ENCODE results near the gene CTAGE1. TPM values are rescaled to one million over a fixed set of nuclear protein-coding genes. Genes with fewer than 3 reads are reported as not detected.

The CTAGE1 gene
- total and polyA plus RNA-seq, 10 of the 15 experiments (the other 5 are each of a cell fraction or from before 2014, with no cell fraction given) = 0.01 TPM; not detected in 9

- RAD21 ChIA-PET (ENCODE audit: unreplicated experiment) = no interaction called here
- intact Hi-C loops (cut with micrococcal nuclease; ENCODE audit: unreplicated experiment) = no loop called here
- no peaks in the 10 kb centered on the region for H3K27me3 ChIP-seq (replicated peaks in 1 of 2; ENCODE audit: control insufficient read depth in 2 of 2, insufficient read depth in 2 of 2, low read length in 1 of 2)
- no peak for TF ChIP-seq ATF7 (IDR thresholded peaks at IDR 0.05; ENCODE audit: low read depth)
- TF ChIP-seq WRNIP1 (IDR thresholded peaks at IDR 0.05; ENCODE audit: borderline replicate concordance, low read depth, low read length) = no peak
- no peak for TF ChIP-seq SRF (IDR thresholded peaks at IDR 0.05; ENCODE audit: low read depth in 2 of 2, low read length in 2 of 2)
- TF ChIP-seq KAT2A (conservative IDR thresholded peaks at IDR 0.05; ENCODE audit: control insufficient read depth, low read depth, low read length) = no peak
- no peak for TF ChIP-seq BCLAF1 (IDR thresholded peaks at IDR 0.05)
- no peak for TF ChIP-seq ZBTB11 (CRISPR knock-in tag; IDR thresholded peaks at IDR 0.05)
- TF ChIP-seq SREBF1 (IDR thresholded peaks at IDR 0.05; ENCODE audit: low read length) = no peak
- WGBS (ENCODE audit: insufficient coverage, insufficient replicate concordance, low lambda C conversion rate, missing lambda C conversion rate) = 75% methylated on average over 5 of the region's 5 CpGs
- no peaks in the 10 kb centered on the region for H3K9me3 ChIP-seq (replicated peaks; ENCODE audit: control insufficient read depth, insufficient read depth, low read length)
- no peak for FAIRE-seq
- CTCF ChIA-PET = interaction anchor here (0.9 kb wide), 1 partner anchor 55 kb away, joined by 3 read pairs; no protein-coding TSS in a partner anchor
- POLR2A ChIA-PET = no interaction called here
- no peak overlapping the region for H3K4me3 ChIP-seq
- H4K20me1 ChIP-seq (ENCODE audit: control insufficient read depth, insufficient read depth) = no peaks in the 10 kb centered on the region
- no peak overlapping the region for H3K9ac ChIP-seq (ENCODE audit: control insufficient read depth, insufficient read depth, low read length)
- H3K27ac ChIP-seq (ENCODE audit: control insufficient read depth, insufficient read depth) = no peak overlapping the region
- H3K36me3 ChIP-seq (ENCODE audit: control insufficient read depth in 2 of 2, insufficient read depth in 2 of 2, low read length in 1 of 2) = no peaks in the 10 kb centered on the region
- H3K79me2 ChIP-seq (ENCODE audit: control insufficient read depth, insufficient read depth, low read length) = no peaks in the 10 kb centered on the region
- no peak for ATAC-seq
- no TSS peak for BruUV-seq (replicated peaks)
- in situ Hi-C loops (cut with MboI) = no loop called here
- H2AFZ ChIP-seq (ENCODE audit: control insufficient read depth, low read depth, low read length) = no peak overlapping the region
- no peaks in the 10 kb centered on the region for H3K4me1 ChIP-seq (ENCODE audit: control insufficient read depth, insufficient read depth, low read length)
- SMC1A ChIA-PET (ENCODE audit: uncharacterized antibody, unreplicated experiment) = no interaction called here
- DNase-seq (ENCODE audit: low read depth, low spot score) = no peak
- H3K4me2 ChIP-seq (ENCODE audit: control insufficient read depth, insufficient read depth) = no peak overlapping the region
These were observed 6.3 kb downstream of the CTAGE1 start for GRCh38 chr18:22411446-22411845.

Measured in GM12878 (cell line).